Karpas-422 (cell line): Measurements from ENCODE around the gene DENND1C. TPM values are rescaled to one million over a fixed set of nuclear protein-coding genes. Genes with fewer than 3 reads are reported as not detected.

Source experiments
- DNase-seq: peaks from one replicate; pipeline ENCODE4 v3.0.0-alpha.2; 2015
- H2AFZ ChIP-seq: fragments of 200-600 bp; sonication (generic); 2 replicates; pipeline ENCODE4 v1.6.1; 2014; ENCODE audit warnings: antibody characterized with exemption, low read length, mixed read lengths
- H3K27ac ChIP-seq: fragments of 200-600 bp; sonication (generic); 2 replicates; pipeline ENCODE4 v1.5.1; 2014; ENCODE audit warnings: mild to moderate bottlenecking, low read length, moderate library complexity
- H3K27me3 ChIP-seq: fragments of 200-600 bp; sonication (generic); 2 replicates; pipeline ENCODE4 v1.6.1; 2014; ENCODE audit warnings: low read length, mixed read lengths
- H3K36me3 ChIP-seq: fragments of 200-600 bp; sonication (generic); 2 replicates; pipeline ENCODE4 v1.6.1; 2014; ENCODE audit warnings: low read length, mixed read lengths; ENCODE audit not compliant: insufficient read depth
- H3K4me1 ChIP-seq: fragments of 200-600 bp; sonication (generic); 2 replicates; pipeline ENCODE4 v1.6.1; 2014; ENCODE audit warnings: mild to moderate bottlenecking, low read length, mixed read lengths
- H3K4me2 ChIP-seq: fragments of 200-600 bp; sonication (generic); 2 replicates; pipeline ENCODE4 v1.6.1; 2014; ENCODE audit warnings: low read length, low read depth, mild to moderate bottlenecking; ENCODE audit not compliant: poor library complexity, severe bottlenecking
- H3K4me3 ChIP-seq: fragments of 200-600 bp; sonication (generic); 2 replicates; pipeline ENCODE4 v1.5.1; 2014; ENCODE audit warnings: mild to moderate bottlenecking, antibody characterized with exemption, low read length, mixed read lengths
- H3K79me2 ChIP-seq: fragments of 200-600 bp; sonication (generic); 2 replicates; pipeline ENCODE4 v1.6.1; 2014; ENCODE audit warnings: mild to moderate bottlenecking, low read length, mixed read lengths
- H3K9ac ChIP-seq: fragments of 200-600 bp; sonication (generic); 2 replicates; pipeline ENCODE4 v1.6.0; 2014; ENCODE audit warnings: low read length
- H3K9me2 ChIP-seq: fragments of 200-600 bp; sonication (generic), shearing (Covaris generic); replicated peaks from 2 replicates; pipeline ENCODE4 v1.6.0; 2014; ENCODE audit warnings: mild to moderate bottlenecking, low read length, moderate library complexity; ENCODE audit not compliant: insufficient read depth
- H3K9me3 ChIP-seq: fragments of 300-700, 200-600 bp; sonication (generic); 2 replicates; pipeline ENCODE4 v1.6.1; 2014; ENCODE audit warnings: low read length, mixed read lengths
- H4K20me1 ChIP-seq: fragments of 200-600 bp; sonication (generic); 2 replicates; pipeline ENCODE4 v1.6.1; 2014; ENCODE audit warnings: mild to moderate bottlenecking, antibody characterized with exemption, low read length, low read depth; ENCODE audit not compliant: insufficient read depth
- total RNA-seq: library from RNA; depleted of rRNA; stranded (reverse); fragments of >200 nt; shearing (Covaris generic); gene quantifications from 2 replicates; pipeline ENCODE4 v1.2.3, GENCODE V29; 2014; ENCODE audit warnings: low replicate concordance; rRNA removed

The DENND1C gene, protein sequence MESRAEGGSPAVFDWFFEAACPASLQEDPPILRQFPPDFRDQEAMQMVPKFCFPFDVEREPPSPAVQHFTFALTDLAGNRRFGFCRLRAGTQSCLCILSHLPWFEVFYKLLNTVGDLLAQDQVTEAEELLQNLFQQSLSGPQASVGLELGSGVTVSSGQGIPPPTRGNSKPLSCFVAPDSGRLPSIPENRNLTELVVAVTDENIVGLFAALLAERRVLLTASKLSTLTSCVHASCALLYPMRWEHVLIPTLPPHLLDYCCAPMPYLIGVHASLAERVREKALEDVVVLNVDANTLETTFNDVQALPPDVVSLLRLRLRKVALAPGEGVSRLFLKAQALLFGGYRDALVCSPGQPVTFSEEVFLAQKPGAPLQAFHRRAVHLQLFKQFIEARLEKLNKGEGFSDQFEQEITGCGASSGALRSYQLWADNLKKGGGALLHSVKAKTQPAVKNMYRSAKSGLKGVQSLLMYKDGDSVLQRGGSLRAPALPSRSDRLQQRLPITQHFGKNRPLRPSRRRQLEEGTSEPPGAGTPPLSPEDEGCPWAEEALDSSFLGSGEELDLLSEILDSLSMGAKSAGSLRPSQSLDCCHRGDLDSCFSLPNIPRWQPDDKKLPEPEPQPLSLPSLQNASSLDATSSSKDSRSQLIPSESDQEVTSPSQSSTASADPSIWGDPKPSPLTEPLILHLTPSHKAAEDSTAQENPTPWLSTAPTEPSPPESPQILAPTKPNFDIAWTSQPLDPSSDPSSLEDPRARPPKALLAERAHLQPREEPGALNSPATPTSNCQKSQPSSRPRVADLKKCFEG
- total RNA-seq, result 19.2 and 32.0 TPM in 2 replicates

DNA sequence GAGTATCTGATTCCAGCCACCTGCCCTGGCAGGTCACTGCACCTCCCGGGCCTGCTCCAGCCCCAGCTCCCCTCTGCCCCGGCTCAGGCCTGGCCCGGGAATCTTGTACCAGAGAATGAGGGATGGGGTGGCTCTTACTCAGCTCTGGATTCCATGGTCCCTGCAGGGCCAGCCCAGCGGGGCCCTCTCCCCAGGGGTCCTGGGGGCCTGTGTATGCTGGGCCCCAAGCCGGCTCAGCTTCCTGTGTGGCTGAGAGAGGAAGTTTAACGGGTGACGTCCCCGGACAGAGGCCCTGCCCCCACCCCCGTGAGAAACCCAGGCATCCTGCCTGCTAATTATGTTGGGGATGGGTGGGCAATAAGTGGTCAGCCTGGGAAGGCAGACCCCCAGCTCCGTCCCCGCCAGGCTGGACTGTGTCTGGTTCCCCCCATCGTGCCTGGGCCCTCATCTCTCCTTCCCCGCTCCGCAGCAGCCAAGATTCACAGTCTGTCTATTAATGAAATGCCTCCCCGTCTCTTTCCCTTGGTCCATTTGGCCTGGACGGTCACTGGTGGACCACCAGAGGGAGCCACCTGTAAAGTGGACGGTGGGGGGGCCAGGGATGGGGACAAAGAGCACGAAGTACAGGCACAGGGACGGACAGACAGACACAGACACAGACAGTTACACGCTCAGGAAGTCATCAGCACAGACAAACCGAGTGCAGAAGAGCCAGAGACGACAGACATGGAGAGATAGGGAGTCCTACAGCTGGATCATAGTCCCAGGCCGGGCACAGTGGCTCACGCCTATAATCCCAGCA is at the start of gene DENND1C:
TSS of gene DENND1C (minus strand) at position 247 of the 802 bp plus-strand sequence. CDS start at position 155, 92 bp downstream.
- Histone ChIP-seq H4K20me1 (no peaks in the 10 kb centered on the region), H3K36me3 (peaks cover 3% of the 10 kb centered on the region), H2AFZ (peak within 1 kb of the TSS; percentile 87), H3K4me1 (peaks cover 18% of the 10 kb centered on the region), H3K9ac (peak within 1 kb of the TSS; percentile 83), H3K4me3 (peak within 1 kb of the TSS; percentile 79), H3K9me2 (no peaks in the 10 kb centered on the region), H3K27ac (peak within 1 kb of the TSS; percentile 73), H3K9me3 (no peaks in the 10 kb centered on the region), H3K79me2 (peaks cover 20% of the 10 kb centered on the region), H3K27me3 (no peaks in the 10 kb centered on the region), H3K4me2 (peak within 1 kb of the TSS; percentile 82)
- DNase-seq, result peak; percentile 89

DNA sequence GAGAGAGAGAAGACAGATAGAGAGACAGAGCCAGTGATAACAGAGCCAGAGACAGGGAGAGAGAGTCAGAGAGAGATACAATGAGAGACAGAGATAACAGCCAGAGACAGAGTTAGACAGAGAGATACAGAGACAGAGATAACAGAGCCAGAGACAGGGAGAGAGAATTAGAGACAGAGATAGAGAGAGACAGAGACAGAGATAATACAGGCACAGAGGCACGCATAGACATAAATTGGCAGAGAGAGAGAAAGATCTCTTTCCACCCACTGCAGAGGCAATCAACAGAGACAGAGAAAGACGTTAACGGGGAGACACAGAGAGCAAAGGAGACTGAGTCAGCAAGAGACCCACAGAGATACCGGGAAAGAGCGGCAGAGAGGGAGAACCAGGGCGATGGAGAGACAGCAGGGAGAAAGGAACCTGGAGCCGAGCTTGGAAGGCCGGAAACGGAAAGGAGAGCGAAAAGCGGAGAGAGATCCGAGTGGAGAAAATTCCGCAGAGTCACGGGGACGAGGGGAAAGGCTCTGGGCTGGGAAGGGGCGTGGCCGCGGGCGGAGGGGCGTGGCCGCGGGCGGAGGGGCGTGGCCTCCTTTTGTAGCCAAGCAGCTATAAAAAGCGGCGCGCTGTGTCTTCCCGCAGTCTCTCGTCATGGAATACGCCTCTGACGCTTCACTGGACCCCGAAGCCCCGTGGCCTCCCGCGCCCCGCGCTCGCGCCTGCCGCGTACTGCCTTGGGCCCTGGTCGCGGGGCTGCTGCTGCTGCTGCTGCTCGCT is 49.0 kb upstream of the DENND1C start, which contains the start of gene TNFSF9:
TSS of gene TNFSF9 (plus strand) at position 641 of the 777 bp plus-strand sequence. CDS start at position 652, 11 bp downstream.
- Histone ChIP-seq H3K36me3 (no peaks in the 10 kb centered on the region), H3K4me3 (peak within 1 kb of the TSS; percentile 73), H3K27ac (no peak within 1 kb of the TSS)

DNA sequence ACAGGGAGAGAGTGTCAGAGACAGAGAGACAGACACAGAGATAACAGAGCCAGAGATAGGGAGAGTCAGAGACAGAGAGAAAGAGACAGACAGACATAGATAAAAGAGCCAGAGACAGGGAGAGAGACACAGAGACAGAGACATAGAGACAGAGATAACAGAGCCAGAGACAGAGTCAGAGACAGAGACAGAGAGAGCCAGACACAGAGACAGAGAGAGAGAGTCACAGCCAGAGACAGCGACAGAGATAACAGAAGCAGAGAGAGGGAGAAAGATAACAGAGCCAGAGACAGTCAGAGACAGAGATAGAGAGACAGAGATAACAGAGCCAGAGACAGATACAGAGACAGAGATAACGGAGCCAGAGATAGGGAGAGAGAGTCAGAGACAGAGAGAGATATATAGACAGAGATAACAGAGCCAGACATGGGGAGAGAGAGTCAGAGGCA is 48.4 kb upstream of the DENND1C start:
- H3K27me3 ChIP-seq, result no peaks in the 10 kb centered on the region
- H4K20me1 ChIP-seq, result no peaks in the 10 kb centered on the region
- peak overlapping the region; percentile 78 for H3K4me2 ChIP-seq
- no peak overlapping the region for H2AFZ ChIP-seq
- H3K27ac ChIP-seq, result no peak overlapping the region
- H3K4me1 ChIP-seq, result peaks cover 59% of the 10 kb centered on the region
- peak overlapping the region; percentile 73; the same call in 1 of the 2 replicates for H3K4me3 ChIP-seq
- H3K9ac ChIP-seq, result no peak overlapping the region
- no peaks in the 10 kb centered on the region for H3K79me2 ChIP-seq
- no peaks in the 10 kb centered on the region for H3K9me2 ChIP-seq
- H3K36me3 ChIP-seq, result no peaks in the 10 kb centered on the region
- no peak for DNase-seq
- no peaks in the 10 kb centered on the region for H3K9me3 ChIP-seq

More for the DNA sequence above, 49.0 kb upstream of the DENND1C start, which contains the start of gene TNFSF9:
- DNase-seq, result peak; percentile 83
- Histone ChIP-seq H3K79me2 (no peaks in the 10 kb centered on the region), H3K27me3 (no peaks in the 10 kb centered on the region), H3K4me1 (peaks cover 60% of the 10 kb centered on the region), H3K9ac (peak within 1 kb of the TSS; percentile 78), H4K20me1 (no peaks in the 10 kb centered on the region), H3K9me2 (no peaks in the 10 kb centered on the region), H3K4me2 (peak within 1 kb of the TSS; percentile 78), H3K9me3 (no peaks in the 10 kb centered on the region), H2AFZ (peak within 1 kb of the TSS; percentile 37; the same call in 1 of the 2 replicates)

DNA sequence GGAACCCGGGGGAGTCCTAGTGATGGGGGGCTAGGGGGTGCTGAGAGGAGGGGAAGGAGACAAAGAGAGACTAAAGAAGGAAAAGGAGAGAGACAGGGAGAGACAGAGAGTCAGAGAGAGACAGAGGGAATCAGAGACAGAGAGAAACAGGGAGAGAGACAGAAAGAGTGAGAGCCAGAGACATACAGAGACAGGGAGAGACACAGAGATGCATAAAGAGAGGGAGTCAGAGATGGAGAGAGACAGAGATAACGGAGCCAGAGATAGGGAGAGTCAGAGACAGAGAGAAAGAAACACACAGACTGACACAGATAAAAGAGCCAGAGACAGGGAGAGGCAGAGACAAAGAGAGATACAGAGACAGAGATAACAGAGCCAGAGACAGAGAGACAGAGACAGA is 47.8 kb upstream of the DENND1C start:
- Histone ChIP-seq H4K20me1 (no peaks in the 10 kb centered on the region), H3K27me3 (no peaks in the 10 kb centered on the region), H3K4me2 (peak overlapping the region; percentile 74), H3K79me2 (no peaks in the 10 kb centered on the region), H3K4me3 (peak overlapping the region; percentile 42; the same call in 1 of the 2 replicates), H3K9me3 (no peaks in the 10 kb centered on the region), H3K9me2 (no peaks in the 10 kb centered on the region), H2AFZ (peak overlapping the region; percentile 94; the same call in 1 of the 2 replicates), H3K27ac (peak overlapping the region; percentile 80), H3K9ac (peak overlapping the region; percentile 55), H3K4me1 (peaks cover 59% of the 10 kb centered on the region), H3K36me3 (no peaks in the 10 kb centered on the region)
- DNase-seq, result no peak

DNA sequence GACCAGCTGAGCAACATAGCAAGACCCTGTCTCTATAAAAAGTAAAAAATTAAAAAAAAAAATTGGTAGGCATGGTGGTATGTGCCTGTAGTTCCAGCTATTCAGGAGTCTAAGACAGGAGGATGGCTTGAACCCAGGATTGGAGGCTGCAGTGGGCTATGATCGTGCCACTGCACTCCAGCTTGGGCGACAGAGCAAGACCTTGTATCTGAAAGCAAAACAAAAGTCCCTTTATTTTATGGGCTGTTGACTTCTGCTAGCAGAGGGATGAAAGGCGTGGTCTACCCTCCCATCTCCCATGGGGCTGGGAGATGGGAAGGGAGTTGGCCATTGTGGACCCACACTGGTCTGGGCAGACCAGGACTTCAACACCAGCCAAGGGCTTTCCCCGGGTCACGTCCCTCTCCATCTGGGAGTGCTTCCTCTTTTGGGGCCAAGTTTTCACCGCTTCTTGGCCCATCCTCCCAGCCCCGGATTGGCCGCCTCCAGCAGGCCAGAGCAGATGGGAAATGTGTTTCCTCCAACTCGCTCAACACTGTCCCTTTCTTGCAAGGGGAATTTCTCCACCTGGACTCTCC is 47.0 kb upstream of the DENND1C start:
- Histone ChIP-seq H3K4me3 (peak overlapping the region; percentile 42), H3K9me3 (no peaks in the 10 kb centered on the region), H3K79me2 (no peaks in the 10 kb centered on the region), H3K9me2 (no peaks in the 10 kb centered on the region), H3K4me2 (peak overlapping the region; percentile 74), H3K27ac (peak overlapping the region; percentile 80), H3K4me1 (peaks cover 59% of the 10 kb centered on the region), H3K36me3 (no peaks in the 10 kb centered on the region), H2AFZ (peak overlapping the region; percentile 94), H3K9ac (peak overlapping the region; percentile 55), H4K20me1 (no peaks in the 10 kb centered on the region), H3K27me3 (no peaks in the 10 kb centered on the region)
- peak; percentile 75 for DNase-seq

DNA sequence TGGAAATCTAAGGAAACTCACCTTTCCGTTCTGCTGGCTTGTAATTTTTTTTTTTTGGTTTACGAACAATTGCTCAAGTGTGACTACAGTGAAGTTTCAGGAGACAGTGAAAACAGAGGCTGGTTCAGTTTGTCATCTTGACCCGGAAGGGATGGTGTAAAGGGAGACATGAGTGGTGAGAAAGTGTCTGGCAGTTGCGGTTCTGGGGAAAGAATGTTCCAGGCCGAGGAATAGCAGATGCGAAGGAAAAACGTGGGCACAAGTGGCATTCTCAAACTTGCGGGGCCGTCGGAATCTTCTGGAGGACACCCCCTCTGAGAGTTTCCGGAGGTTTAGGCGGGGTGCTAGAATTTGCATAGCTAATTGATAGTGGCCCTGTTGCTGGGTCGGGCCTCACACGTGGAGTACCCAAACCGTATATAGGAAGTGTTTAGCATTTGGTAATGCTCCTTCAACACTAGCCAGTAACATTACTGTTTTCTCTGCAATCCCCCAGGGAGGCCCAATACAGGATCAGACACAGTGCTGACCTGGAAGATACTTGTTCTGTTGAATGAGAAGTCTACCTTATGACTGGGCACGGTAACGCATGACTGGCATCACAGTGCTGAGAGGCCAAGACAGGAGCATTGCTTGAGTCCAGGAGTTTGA is 46.4 kb upstream of the DENND1C start:
- peaks cover 58% of the 10 kb centered on the region for H3K4me1 ChIP-seq
- peak overlapping the region; percentile 94 for H2AFZ ChIP-seq
- H3K9me3 ChIP-seq, result no peaks in the 10 kb centered on the region
- H3K9ac ChIP-seq, result peak overlapping the region; percentile 55
- no peaks in the 10 kb centered on the region for H3K36me3 ChIP-seq
- H4K20me1 ChIP-seq, result no peaks in the 10 kb centered on the region
- H3K9me2 ChIP-seq, result no peaks in the 10 kb centered on the region
- H3K79me2 ChIP-seq, result no peaks in the 10 kb centered on the region
- no peaks in the 10 kb centered on the region for H3K27me3 ChIP-seq
- peak overlapping the region; percentile 42 for H3K4me3 ChIP-seq
- DNase-seq, result peak; percentile 95
- peak overlapping the region; percentile 74 for H3K4me2 ChIP-seq
- H3K27ac ChIP-seq, result peak overlapping the region; percentile 80
